SK-N-SH (cell line): ENCODE results near the gene MYO1B. TPM values are rescaled to one million over a fixed set of nuclear protein-coding genes. Genes with fewer than 3 reads are reported as not detected.

Source experiments
- CTCF ChIA-PET: fragments of 300-600, 350-600 bp; formaldehyde crosslinking; extraction: SDS; loops from one replicate; lab custom pipeline; 2021; lab: Yijun Ruan, JAX
- POLR2A ChIA-PET: fragments of 350-600 bp; sonication (Branson Sonifier 250); formaldehyde crosslinking; extraction: SDS; loops from one replicate; lab custom pipeline; 2020; ENCODE audit warnings: antibody characterized with exemption, inconsistent platforms; lab: Yijun Ruan, JAX
- DNase-seq: peaks from one replicate; pipeline ENCODE4 v3.0.0; 2012
- H2AFZ ChIP-seq: fragments of 200-600 bp; sonication (generic); 2 replicates; pipeline ENCODE4 v1.8.1; 2016; ENCODE audit warnings: antibody characterized with exemption, mild to moderate bottlenecking, low read depth
- H3F3A ChIP-seq: fragments of 200-600 bp; sonication (generic); replicated peaks from 2 replicates; pipeline ENCODE3; 2016; ENCODE audit warnings: antibody characterized with exemption, mild to moderate bottlenecking; ENCODE audit not compliant: insufficient read depth
- H3K27ac ChIP-seq, 2 experiments: fragments of 200-500 bp in 1 of 2; fragments of 200-600 bp in 1 of 2; sonication (Bioruptor generic) in 1 of 2; sonication (generic), shearing (Covaris generic) in 1 of 2; 2 replicates each; pipeline versions ENCODE4 v1.5.1 to v1.6.1; 2014 to 2016; ENCODE audit warnings: low read depth in 2 of 2, inconsistent platforms in 1 of 2, low read length in 1 of 2, mild to moderate bottlenecking in 1 of 2, mixed read lengths in 1 of 2
- H3K27me3 ChIP-seq: fragments of 200-600 bp; sonication (generic), shearing (Covaris generic); 2 replicates; pipeline ENCODE4 v1.6.1; 2016; ENCODE audit warnings: mixed run types; ENCODE audit not compliant: insufficient read depth
- H3K36me3 ChIP-seq, 2 experiments: fragments of 200-500 bp in 1 of 2; fragments of 200-600 bp in 1 of 2; sonication (Bioruptor generic) in 1 of 2; sonication (generic) in 1 of 2; replicated peaks in 1 of 2; 2 replicates each; pipeline versions ENCODE3 to v1.5.1; 2014 to 2016; ENCODE audit warnings: low read length in 1 of 2, mild to moderate bottlenecking in 1 of 2; ENCODE audit not compliant: insufficient read depth in 2 of 2, control insufficient read depth in 1 of 2
- H3K4me1 ChIP-seq, 2 experiments: fragments of 200-500 bp in 1 of 2; fragments of 200-600 bp in 1 of 2; sonication (Bioruptor generic) in 1 of 2; sonication (generic), shearing (Covaris generic) in 1 of 2; 2 replicates each; pipeline versions ENCODE4 v1.5.1 to v1.6.1; 2014 to 2016; ENCODE audit warnings: low read depth in 1 of 2, low read length in 1 of 2, mixed run types in 1 of 2; ENCODE audit not compliant: insufficient read depth in 2 of 2, control insufficient read depth in 1 of 2
- H3K4me2 ChIP-seq: fragments of 200-600 bp; sonication (generic), shearing (Covaris generic); 2 replicates; pipeline ENCODE4 v1.6.1; 2017; ENCODE audit warnings: mixed run types
- H3K4me3 ChIP-seq, 2 experiments: fragments of 200-500 bp in 1 of 2; fragments of 200-600 bp in 1 of 2; sonication (Bioruptor generic) in 1 of 2; sonication (generic), shearing (Covaris generic) in 1 of 2; 2 replicates each; pipeline versions ENCODE4 v1.5.1 to v1.8.1; 2014 to 2016; ENCODE audit warnings: low read depth in 2 of 2, inconsistent platforms in 1 of 2, low read length in 1 of 2, mild to moderate bottlenecking in 1 of 2, mixed read lengths in 1 of 2, moderate library complexity in 1 of 2
- H3K79me2 ChIP-seq: fragments of 200-600 bp; sonication (generic); 2 replicates; pipeline ENCODE4 v1.8.1; 2017; ENCODE audit warnings: mild to moderate bottlenecking; ENCODE audit not compliant: insufficient read depth
- H3K9ac ChIP-seq: fragments of 200-600 bp; sonication (generic); 2 replicates; pipeline ENCODE4 v1.6.1; 2017; ENCODE audit warnings: mixed run types
- H3K9me2 ChIP-seq: fragments of 200-600 bp; sonication (generic); 2 replicates; pipeline ENCODE4 v1.6.1; 2017; ENCODE audit warnings: mixed run types
- H3K9me3 ChIP-seq: fragments of 200-600 bp; sonication (generic); 2 replicates; pipeline ENCODE4 v1.6.1; 2017; ENCODE audit warnings: mixed run types, mild to moderate bottlenecking, moderate library complexity
- H4K20me1 ChIP-seq: fragments of 200-600 bp; sonication (generic); 2 replicates; pipeline ENCODE4 v1.6.1; 2017; ENCODE audit warnings: mild to moderate bottlenecking, mixed run types; ENCODE audit not compliant: insufficient read depth
- ELF1 ChIP-seq: IDR thresholded peaks from 2 replicates; pipeline ENCODE4 v1.4.0; 2012
- FOSL2 ChIP-seq: IDR thresholded peaks from 2 replicates; pipeline ENCODE4 v1.4.0; 2012; ENCODE audit warnings: low read depth, mild to moderate bottlenecking, moderate library complexity, borderline replicate concordance
- FOXJ3 ChIP-seq: sonication (generic); formaldehyde crosslinking; IDR thresholded peaks from 2 replicates; pipeline ENCODE4 v1.5.1; 2020; ENCODE audit warnings: mild to moderate bottlenecking, missing genetic modification reagents
- FOXM1 ChIP-seq: IDR thresholded peaks from 2 replicates; pipeline ENCODE4 v1.4.0; 2012; ENCODE audit warnings: low read depth, mild to moderate bottlenecking
- MAX ChIP-seq: IDR thresholded peaks from 2 replicates; pipeline ENCODE4 v1.4.0; 2012; ENCODE audit warnings: low read depth
- MXI1 ChIP-seq: IDR thresholded peaks from 2 replicates; pipeline ENCODE4 v1.6.1; 2012; ENCODE audit warnings: mild to moderate bottlenecking, low read depth, low read length, improper control_type of control experiment
- NFIC ChIP-seq: IDR thresholded peaks from 2 replicates; pipeline ENCODE4 v1.4.0; 2012; ENCODE audit warnings: borderline replicate concordance
- NRF1 ChIP-seq: IDR thresholded peaks from 2 replicates; pipeline ENCODE4 v1.6.1; 2012; ENCODE audit warnings: low read depth, mild to moderate bottlenecking, low read length
- PBX3 ChIP-seq: IDR thresholded peaks from 2 replicates; pipeline ENCODE4; 2012
- POLR2AphosphoS5 ChIP-seq: IDR thresholded peaks from 2 replicates; pipeline ENCODE4 v1.6.1; 2012; ENCODE audit warnings: low read depth, low read length
- RAD21 ChIP-seq: IDR thresholded peaks from 2 replicates; pipeline ENCODE4 v1.6.1; 2012; ENCODE audit warnings: mild to moderate bottlenecking, low read length
- RFX5 ChIP-seq: IDR thresholded peaks from 2 replicates; pipeline ENCODE4 v1.6.1; 2012; ENCODE audit warnings: mild to moderate bottlenecking, improper control_type of control experiment, low read length
- SIN3A ChIP-seq: IDR thresholded peaks from 2 replicates; pipeline ENCODE4 v1.6.1; 2012; ENCODE audit warnings: low read depth, mild to moderate bottlenecking, low read length, moderate library complexity, borderline replicate concordance
- TAF1 ChIP-seq: IDR thresholded peaks from 2 replicates; pipeline ENCODE4 v1.6.1; 2012; ENCODE audit warnings: low read depth, mild to moderate bottlenecking, low read length, moderate library complexity, borderline replicate concordance
- TCF12 ChIP-seq: IDR thresholded peaks from 2 replicates; pipeline ENCODE4 v1.4.0; 2012
- TEAD4 ChIP-seq: IDR thresholded peaks from 2 replicates; pipeline ENCODE4 v1.4.0; 2012; ENCODE audit warnings: mild to moderate bottlenecking, borderline replicate concordance; ENCODE audit not compliant: insufficient read depth
- ZBTB33 ChIP-seq: IDR thresholded peaks from 2 replicates; pipeline ENCODE4 v1.4.0; 2012; ENCODE audit warnings: low read depth, borderline replicate concordance
- WGBS: methylation state at CpG from one replicate; pipeline ENCODE4 v1.1.6; 2017; ENCODE audit warnings: low lambda C conversion rate; 5-methylcytosine and 5-hydroxymethylcytosine counted together
- polyA plus RNA-seq, 3 experiments: library from polyadenylated mRNA; depleted of rRNA; stranded (reverse); fragments of >200 nt; gene quantifications; 2 replicates each; pipeline ENCODE4 v1.2.3, GENCODE V29; 2012

Gene MYO1B
- polyA plus RNA-seq, 1 of the 3 experiments (the other 2 are of a cell fraction), result 20.2 TPM

GRCh38 chr2:191451116-191451515, 205.9 kb downstream of the MYO1B start:
- Histone ChIP-seq H3F3A (no peaks in the 10 kb centered on the region), H3K27ac (no peak overlapping the region), H3K27me3 (0 out of 2 replicates have a peak, but pooled peaks cover 9% of the 10 kb centered on the region), H3K9me2 (no peaks in the 10 kb centered on the region), H3K36me3 (no peaks in the 10 kb centered on the region), H4K20me1 (no peaks in the 10 kb centered on the region), H3K4me3 (no peak overlapping the region), H2AFZ (no peak overlapping the region), H3K9me3 (no peaks in the 10 kb centered on the region)
- POLR2A ChIA-PET, result no interaction called here
- CTCF ChIA-PET, result no interaction called here
- 54% methylated on average over 4 of the region's 5 CpGs for WGBS
- TF ChIP-seq PBX3, result no peak
- no peak for TF ChIP-seq FOXJ3 (CRISPR knock-in tag)
- no peak for TF ChIP-seq FOSL2
- TF ChIP-seq ZBTB33, result no peak
- no peak for TF ChIP-seq TCF12
- TF ChIP-seq RFX5, result no peak
- TF ChIP-seq NFIC, result no peak
- TF ChIP-seq ELF1, result no peak
- TF ChIP-seq TEAD4, result no peak
- no peak for TF ChIP-seq MAX
- TF ChIP-seq FOXM1, result no peak
- no peak for TF ChIP-seq RAD21
- TF ChIP-seq POLR2AphosphoS5, result no peak
- TF ChIP-seq SIN3A, result no peak
- no peak for TF ChIP-seq TAF1
- TF ChIP-seq, all 33 proteins: peak for 0
- H3K4me2 ChIP-seq, result no peak overlapping the region
- no peak overlapping the region for H3K9ac ChIP-seq
- DNase-seq, result no peak
- no peaks in the 10 kb centered on the region for H3K79me2 ChIP-seq
- no peaks in the 10 kb centered on the region for H3K4me1 ChIP-seq

GRCh38 chr2:191452065-191452464, 206.9 kb downstream of the MYO1B start:
- 65% methylated on average over 3 of the region's 3 CpGs for WGBS
- CTCF ChIA-PET, result no interaction called here
- Histone ChIP-seq H4K20me1 (no peaks in the 10 kb centered on the region), H3K79me2 (no peaks in the 10 kb centered on the region), H3K4me3 (no peak overlapping the region), H3F3A (no peaks in the 10 kb centered on the region), H3K9me2 (no peaks in the 10 kb centered on the region), H3K9me3 (no peaks in the 10 kb centered on the region), H2AFZ (no peak overlapping the region), H3K4me1 (no peaks in the 10 kb centered on the region), H3K9ac (no peak overlapping the region), H3K27me3 (0 out of 2 replicates have a peak, but pooled peaks cover 8% of the 10 kb centered on the region), H3K27ac (no peak overlapping the region), H3K36me3 (no peaks in the 10 kb centered on the region), H3K4me2 (no peak overlapping the region)
- POLR2A ChIA-PET, result no interaction called here
- no peak for DNase-seq
- TF ChIP-seq NRF1 (no peak), MXI1 (no peak)
